ENCODE measurements around the gene APP. TPM values are rescaled to one million over a fixed set of nuclear protein-coding genes. Genes with fewer than 3 reads are reported as not detected.
"Not testable (repeated sequence)": the region's sequence is repeated elsewhere in the genome, so short reads cannot be mapped to it uniquely, and the experiment has no call there.

The APP gene
- total RNA-seq, 2 donors from 2014 or later = 256 to 423 TPM

DNA sequence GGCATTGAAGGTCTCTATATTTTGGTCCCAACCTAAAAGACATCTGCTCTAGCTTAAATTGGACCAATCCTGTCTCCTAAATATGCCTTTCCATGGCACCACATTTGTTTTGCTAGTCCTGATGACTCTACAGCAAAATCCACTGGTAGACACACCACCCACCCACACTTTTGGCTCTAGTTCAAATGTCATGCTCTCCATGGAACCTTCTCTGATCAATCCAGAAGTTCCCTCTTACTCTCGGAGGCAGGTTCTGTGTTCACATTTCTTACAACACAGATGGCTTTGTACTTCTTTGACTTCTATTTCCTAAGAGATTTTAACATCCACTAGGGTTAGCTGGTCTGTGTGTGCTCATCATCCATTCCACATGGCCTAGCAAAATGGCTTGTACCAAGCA, 151.3 kb downstream of the APP start:
- WGBS, 2 donors = 64 to 78% methylated on average over 1 of the region's 1 CpG
- intact Hi-C loops (cut with DNase I) = no loop called here
- DNase-seq (no peak), ATAC-seq (no peak)
- no peak overlapping the region for H3K4me3 ChIP-seq
- H3K36me3 ChIP-seq (replicated peaks in 1 of 2; ENCODE audit: insufficient read depth in 1 of 2, low read depth in 2 of 2) = peaks cover 0 to 4% of the 10 kb centered on the region in 2 donors
- H3K4me1 ChIP-seq = no peaks in the 10 kb centered on the region
- no peak overlapping the region for H3K27ac ChIP-seq
- no peaks in the 10 kb centered on the region for H3K27me3 ChIP-seq
- TF ChIP-seq CTCF (IDR thresholded peaks at IDR 0.05) (no peak), POLR2A (IDR thresholded peaks at IDR 0.05) (no peak)
- no peaks in the 10 kb centered on the region for H3K9me3 ChIP-seq

DNA sequence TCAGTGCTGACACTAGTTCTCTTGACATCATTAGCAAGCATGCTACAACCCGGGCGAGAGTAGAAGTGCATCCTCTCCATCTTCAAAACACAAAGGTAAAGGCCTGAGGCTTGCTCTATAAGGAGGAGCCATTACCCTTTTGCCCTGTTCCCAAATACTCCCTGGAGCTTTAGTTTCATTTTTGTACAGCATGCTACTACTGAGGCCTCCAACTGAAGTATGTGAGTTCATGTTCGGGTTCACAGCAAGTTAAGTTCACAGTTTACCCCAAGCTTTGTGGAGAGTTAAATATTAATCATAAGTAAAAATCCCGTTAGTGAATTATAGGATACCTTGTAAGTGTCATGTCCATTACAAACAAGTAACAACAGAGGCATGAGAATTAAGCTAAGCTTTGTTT, 156.6 kb downstream of the APP start:
- Histone ChIP-seq H3K27ac (no peak overlapping the region), H3K36me3 (replicated peaks in 1 of 2; ENCODE audit: insufficient read depth in 1 of 2, low read depth in 2 of 2) (no peaks in the 10 kb centered on the region), H3K4me1 (peaks cover 7% of the 10 kb centered on the region), H3K4me3 (no peak overlapping the region), H3K9me3 (no peaks in the 10 kb centered on the region), H3K27me3 (no peaks in the 10 kb centered on the region)
- intact Hi-C loops (cut with DNase I) = no loop called here
- TF ChIP-seq POLR2A (IDR thresholded peaks at IDR 0.05) (no peak), CTCF (IDR thresholded peaks at IDR 0.05) (no peak)
- 67 to 69% methylated on average over 4 of the region's 4 CpGs for WGBS, 2 donors
- DNase-seq (no peak), ATAC-seq (no peak)

- H3K27me3 ChIP-seq; H3K36me3 ChIP-seq (replicated peaks in 1 of 2; ENCODE audit: insufficient read depth in 1 of 2, low read depth in 2 of 2); ATAC-seq; H3K4me3 ChIP-seq; H3K27ac ChIP-seq; intact Hi-C loops (cut with DNase I); H3K9me3 ChIP-seq; DNase-seq: not testable (repeated sequence)
- WGBS, 2 donors = 85 to 96% methylated on average over 4 of the region's 4 CpGs
- peaks cover 14% of the 10 kb centered on the region for H3K4me1 ChIP-seq
These were observed 158.1 kb downstream of the APP start for GRCh38 chr21:26012482-26012881.

- DNase-seq = no peak
- 90 to 95% methylated on average over 6 of the region's 6 CpGs for WGBS, 2 donors
- intact Hi-C loops (cut with DNase I) = no loop called here
These were observed 159.2 kb downstream of the APP start for GRCh38 chr21:26011292-26011940.

GRCh38 chr21:26007951-26008498, 162.5 kb downstream of the APP start:
- Histone ChIP-seq H3K27me3 (no peaks in the 10 kb centered on the region), H3K27ac (peak overlapping the region in 2 of 4 donors; percentile 6 to 32), H3K9me3 (no peaks in the 10 kb centered on the region), H3K4me3 (no peak overlapping the region), H3K4me1 (peaks cover 14% of the 10 kb centered on the region), H3K36me3 (replicated peaks in 1 of 2; ENCODE audit: insufficient read depth in 1 of 2, low read depth in 2 of 2) (no peaks in the 10 kb centered on the region)
- DNase-seq (no peak), ATAC-seq (no peak)
- no peak for TF ChIP-seq CTCF (IDR thresholded peaks at IDR 0.05)
- TF ChIP-seq POLR2A (IDR thresholded peaks at IDR 0.05) = no peak
- WGBS, 2 donors = 71 to 79% methylated on average over 8 of the region's 8 CpGs
- intact Hi-C loops (cut with DNase I) = no loop called here

More at GRCh38 chr21:26011292-26011940, 159.2 kb downstream of the APP start:
- Histone ChIP-seq H3K4me1 (peaks cover 14% of the 10 kb centered on the region), H3K27ac (no peak overlapping the region), H3K27me3 (no peaks in the 10 kb centered on the region), H3K36me3 (replicated peaks in 1 of 2; ENCODE audit: insufficient read depth in 1 of 2, low read depth in 2 of 2) (no peaks in the 10 kb centered on the region), H3K4me3 (no peak overlapping the region), H3K9me3 (no peaks in the 10 kb centered on the region)
- no peak for ATAC-seq
- TF ChIP-seq POLR2A (IDR thresholded peaks at IDR 0.05) (no peak), CTCF (IDR thresholded peaks at IDR 0.05) (no peak)
